Naive B cell (primary cell): ENCODE measurements around the gene GPR141. TPM values are rescaled to one million over a fixed set of nuclear protein-coding genes. Genes with fewer than 3 reads are reported as not detected.

ENCODE experiments used
- ATAC-seq, 2 donors: fragments of 150-1000 bp; cut with Tn5 transposase; 2 replicates each; pipeline ENCODE4 v1.10.0; 2021; ENCODE audit warnings: low read depth in 2 of 2, mild to moderate bottlenecking in 2 of 2, moderate library complexity in 2 of 2
- DNase-seq: peaks from one replicate; pipeline ENCODE4 v3.0.0; 2022
- H3K27ac Mint-ChIP-seq, 6 donors: one replicate each; pipeline ENCODE4 v1.8.0; 2020 to 2022; ENCODE audit warnings: mild to moderate bottlenecking in 6 of 6, mixed read lengths in 6 of 6, moderate library complexity in 5 of 6, inconsistent platforms in 2 of 6
- H3K27me3 Mint-ChIP-seq, 3 donors: one replicate each; pipeline ENCODE4 v1.8.0; 2021 to 2022; ENCODE audit warnings: mixed read lengths in 3 of 3, mild to moderate bottlenecking in 1 of 3
- H3K36me3 Mint-ChIP-seq, 2 donors: one replicate each; pipeline ENCODE4 v1.8.0; 2020 to 2022; ENCODE audit warnings: mixed read lengths in 2 of 2, inconsistent platforms in 1 of 2, mild to moderate bottlenecking in 1 of 2
- H3K4me1 Mint-ChIP-seq, 3 donors: one replicate each; pipeline ENCODE4 v1.8.0; 2020 to 2022; ENCODE audit warnings: mixed read lengths in 3 of 3, inconsistent platforms in 1 of 3, mild to moderate bottlenecking in 1 of 3, moderate library complexity in 1 of 3
- H3K4me3 Mint-ChIP-seq, 8 donors: one replicate each; pipeline ENCODE4 v1.8.0; 2020 to 2022; ENCODE audit warnings: mild to moderate bottlenecking in 8 of 8, mixed read lengths in 8 of 8, moderate library complexity in 8 of 8, inconsistent platforms in 2 of 8
- H3K9me3 Mint-ChIP-seq, 7 donors: one replicate each; pipeline ENCODE4 v1.8.0; 2020 to 2022; ENCODE audit warnings: mixed read lengths in 7 of 7, mild to moderate bottlenecking in 5 of 7, inconsistent platforms in 2 of 7, moderate library complexity in 1 of 7
- polyA plus RNA-seq, 6 donors: library from polyadenylated mRNA; unstranded; fragments of 300-500 nt; fragmentation: Illumina TruSeq; gene quantifications; one replicate each; pipeline ENCODE4 v1.2.3, GENCODE V29; 2021; ENCODE audit warnings: low read depth in 6 of 6

The GPR141 gene
- polyA plus RNA-seq, 6 donors from 2014 or later = 0.35 TPM; not detected in 5

- DNase-seq (no peak), ATAC-seq (no peak)
- Mint-ChIP-seq H3K27me3 (peaks cover 0 to 12% (median 5%) of the 10 kb centered on the region in 3 donors), H3K36me3 (no peaks in the 10 kb centered on the region), H3K4me1 (peaks cover 0 to 3% (median 0%) of the 10 kb centered on the region in 3 donors), H3K27ac (peak overlapping the region in 1 of 6 donors; percentile 48), H3K9me3 (no peaks in the 10 kb centered on the region), H3K4me3 (no peak overlapping the region)
Observed at GRCh38 chr7:37756797-37757551, 73.4 kb downstream of the GPR141 start.

GRCh38 chr7:37757563-37757962, 74.0 kb downstream of the GPR141 start:
- DNase-seq = no peak
- Mint-ChIP-seq H3K27me3 (peaks cover 0 to 12% (median 5%) of the 10 kb centered on the region in 3 donors), H3K4me3 (no peak overlapping the region), H3K9me3 (no peaks in the 10 kb centered on the region), H3K27ac (no peak overlapping the region), H3K4me1 (peaks cover 0 to 3% (median 0%) of the 10 kb centered on the region in 3 donors), H3K36me3 (no peaks in the 10 kb centered on the region)
- ATAC-seq = no peak

- H3K9me3 Mint-ChIP-seq = peaks cover 0 to 2% (median 0%) of the 10 kb centered on the region in 7 donors
- no peak for ATAC-seq
- H3K27me3 Mint-ChIP-seq = peaks cover 0 to 12% (median 5%) of the 10 kb centered on the region in 3 donors
- DNase-seq = no peak
- peaks cover 0 to 3% (median 0%) of the 10 kb centered on the region in 3 donors for H3K4me1 Mint-ChIP-seq
- H3K27ac Mint-ChIP-seq = no peak overlapping the region
- H3K4me3 Mint-ChIP-seq = no peak overlapping the region
- no peaks in the 10 kb centered on the region for H3K36me3 Mint-ChIP-seq
Observed at GRCh38 chr7:37758501-37759045, 75.0 kb downstream of the GPR141 start.

GRCh38 chr7:37759526-37759925, 76.0 kb downstream of the GPR141 start:
- H3K27ac Mint-ChIP-seq = peak overlapping the region in 1 of 6 donors; percentile 73

GRCh38 chr7:37765421-37765829, 81.9 kb downstream of the GPR141 start:
- H3K4me3 Mint-ChIP-seq = no peak overlapping the region

More at GRCh38 chr7:37759526-37759925, 76.0 kb downstream of the GPR141 start:
- peaks cover 0 to 12% (median 11%) of the 10 kb centered on the region in 3 donors for H3K27me3 Mint-ChIP-seq
- H3K4me1 Mint-ChIP-seq = peaks cover 0 to 3% (median 0%) of the 10 kb centered on the region in 3 donors
- DNase-seq (no peak), ATAC-seq (no peak)
- peaks cover 0 to 8% of the 10 kb centered on the region in 2 donors for H3K36me3 Mint-ChIP-seq
- H3K9me3 Mint-ChIP-seq = peaks cover 0 to 5% (median 0%) of the 10 kb centered on the region in 7 donors
- no peak overlapping the region for H3K4me3 Mint-ChIP-seq

GRCh38 chr7:37765872-37766525, 82.4 kb downstream of the GPR141 start:
- Mint-ChIP-seq H3K4me1 (peaks cover 6 to 9% (median 6%) of the 10 kb centered on the region in 3 donors), H3K27me3 (peaks cover 0 to 11% (median 6%) of the 10 kb centered on the region in 3 donors), H3K9me3 (peaks cover 0 to 5% (median 2%) of the 10 kb centered on the region in 7 donors), H3K36me3 (peaks cover 0 to 9% of the 10 kb centered on the region in 2 donors), H3K27ac (peak overlapping the region in 2 of 6 donors; percentile 33 to 59), H3K4me3 (no peak overlapping the region)
- ATAC-seq (peak; percentile 38 to 85), DNase-seq (peak; percentile 5)

More at GRCh38 chr7:37765421-37765829, 81.9 kb downstream of the GPR141 start:
- Mint-ChIP-seq H3K27me3 (peaks cover 0 to 11% (median 6%) of the 10 kb centered on the region in 3 donors), H3K4me1 (peaks cover 6 to 9% (median 6%) of the 10 kb centered on the region in 3 donors), H3K9me3 (peaks cover 0 to 5% (median 2%) of the 10 kb centered on the region in 7 donors), H3K36me3 (peaks cover 0 to 9% of the 10 kb centered on the region in 2 donors), H3K27ac (peak overlapping the region in 1 of 6 donors; percentile 59)
- no peak for ATAC-seq
- no peak for DNase-seq

- no peak overlapping the region for H3K4me3 Mint-ChIP-seq
- no peak for ATAC-seq
- H3K4me1 Mint-ChIP-seq = peaks cover 6 to 9% (median 6%) of the 10 kb centered on the region in 3 donors
- H3K27me3 Mint-ChIP-seq = peaks cover 0 to 6% (median 6%) of the 10 kb centered on the region in 3 donors
- H3K27ac Mint-ChIP-seq = no peak overlapping the region
- no peak for DNase-seq
- H3K9me3 Mint-ChIP-seq = peaks cover 0 to 4% (median 2%) of the 10 kb centered on the region in 7 donors
- peaks cover 0 to 9% of the 10 kb centered on the region in 2 donors for H3K36me3 Mint-ChIP-seq
Observed at GRCh38 chr7:37768611-37769010, 85.0 kb downstream of the GPR141 start.

GRCh38 chr7:37769291-37769690, 85.7 kb downstream of the GPR141 start:
- Mint-ChIP-seq H3K36me3 (peaks cover 0 to 3% of the 10 kb centered on the region in 2 donors), H3K27ac (no peak overlapping the region), H3K9me3 (peaks cover 0 to 4% (median 2%) of the 10 kb centered on the region in 7 donors), H3K4me3 (no peak overlapping the region), H3K4me1 (peaks cover 6 to 9% (median 6%) of the 10 kb centered on the region in 3 donors), H3K27me3 (peaks cover 0 to 6% (median 0%) of the 10 kb centered on the region in 3 donors)
- no peak for DNase-seq
- no peak for ATAC-seq

GRCh38 chr7:37769726-37770125, 86.2 kb downstream of the GPR141 start:
- H3K27ac Mint-ChIP-seq = no peak overlapping the region
- no peak for ATAC-seq
- H3K27me3 Mint-ChIP-seq = peaks cover 0 to 6% (median 0%) of the 10 kb centered on the region in 3 donors
- no peaks in the 10 kb centered on the region for H3K36me3 Mint-ChIP-seq
- no peak overlapping the region for H3K4me3 Mint-ChIP-seq
- H3K4me1 Mint-ChIP-seq = peaks cover 6 to 9% (median 6%) of the 10 kb centered on the region in 3 donors
- peaks cover 0 to 4% (median under 1%) of the 10 kb centered on the region in 7 donors for H3K9me3 Mint-ChIP-seq
- no peak for DNase-seq

- Mint-ChIP-seq H3K9me3 (peaks cover 4 to 14% (median 10%) of the 10 kb centered on the region in 7 donors), H3K4me1 (peaks cover 4 to 5% (median 4%) of the 10 kb centered on the region in 3 donors)
Observed at GRCh38 chr7:37770838-37771237, 87.3 kb downstream of the GPR141 start.

GRCh38 chr7:37771342-37771741, 87.8 kb downstream of the GPR141 start:
- peaks cover 0 to under 1% (median 0%) of the 10 kb centered on the region in 3 donors for H3K4me1 Mint-ChIP-seq
- ATAC-seq = no peak
- peaks cover 0 to 8% (median 6%) of the 10 kb centered on the region in 3 donors for H3K27me3 Mint-ChIP-seq
- no peak overlapping the region for H3K4me3 Mint-ChIP-seq
- H3K27ac Mint-ChIP-seq = no peak overlapping the region
- peaks cover 7 to 10% of the 10 kb centered on the region in 2 donors for H3K36me3 Mint-ChIP-seq
- H3K9me3 Mint-ChIP-seq = peaks cover 5 to 19% (median 10%) of the 10 kb centered on the region in 7 donors
- no peak for DNase-seq

More at GRCh38 chr7:37770838-37771237, 87.3 kb downstream of the GPR141 start:
- DNase-seq = no peak
- Mint-ChIP-seq H3K27me3 (peaks cover 0 to 9% (median 8%) of the 10 kb centered on the region in 3 donors), H3K27ac (no peak overlapping the region), H3K4me3 (no peak overlapping the region), H3K36me3 (peaks cover 7 to 9% of the 10 kb centered on the region in 2 donors)
- no peak for ATAC-seq

GRCh38 chr7:37771801-37772200, 88.2 kb downstream of the GPR141 start:
- H3K9me3 Mint-ChIP-seq = peaks cover 8 to 22% (median 14%) of the 10 kb centered on the region in 7 donors
- no peak overlapping the region for H3K4me3 Mint-ChIP-seq
- H3K36me3 Mint-ChIP-seq = peaks cover 8 to 13% of the 10 kb centered on the region in 2 donors
- peaks cover 0 to 8% (median 6%) of the 10 kb centered on the region in 3 donors for H3K27me3 Mint-ChIP-seq
- H3K4me1 Mint-ChIP-seq = no peaks in the 10 kb centered on the region
- no peak for ATAC-seq
- H3K27ac Mint-ChIP-seq = no peak overlapping the region
- DNase-seq = no peak

GRCh38 chr7:37775921-37776320, 92.4 kb downstream of the GPR141 start:
- Mint-ChIP-seq H3K27ac (no peak overlapping the region), H3K9me3 (peaks cover 17 to 42% (median 33%) of the 10 kb centered on the region in 7 donors), H3K27me3 (peaks cover 0 to 8% (median 8%) of the 10 kb centered on the region in 3 donors), H3K36me3 (peaks cover 18 to 30% of the 10 kb centered on the region in 2 donors), H3K4me3 (no peak overlapping the region), H3K4me1 (no peaks in the 10 kb centered on the region)
- ATAC-seq = no peak
- no peak for DNase-seq
